HG02884 (cell line): ENCODE measurements around the gene GRN.
A peak's percentile ranks its signal among the peaks of the same experiment; 100 is the strongest.
"Not testable (repeated sequence)": the region's sequence is repeated elsewhere in the genome, so short reads cannot be mapped to it uniquely, and the experiment has no call there.

Source experiments
- ATAC-seq: cut with Tn5 transposase; IDR thresholded peaks from one replicate; pipeline ENCODE4 v1.9.1; 2021; ENCODE audit warnings: mild to moderate bottlenecking, moderate library complexity; ENCODE audit not compliant: unreplicated experiment

The GRN gene

DNA sequence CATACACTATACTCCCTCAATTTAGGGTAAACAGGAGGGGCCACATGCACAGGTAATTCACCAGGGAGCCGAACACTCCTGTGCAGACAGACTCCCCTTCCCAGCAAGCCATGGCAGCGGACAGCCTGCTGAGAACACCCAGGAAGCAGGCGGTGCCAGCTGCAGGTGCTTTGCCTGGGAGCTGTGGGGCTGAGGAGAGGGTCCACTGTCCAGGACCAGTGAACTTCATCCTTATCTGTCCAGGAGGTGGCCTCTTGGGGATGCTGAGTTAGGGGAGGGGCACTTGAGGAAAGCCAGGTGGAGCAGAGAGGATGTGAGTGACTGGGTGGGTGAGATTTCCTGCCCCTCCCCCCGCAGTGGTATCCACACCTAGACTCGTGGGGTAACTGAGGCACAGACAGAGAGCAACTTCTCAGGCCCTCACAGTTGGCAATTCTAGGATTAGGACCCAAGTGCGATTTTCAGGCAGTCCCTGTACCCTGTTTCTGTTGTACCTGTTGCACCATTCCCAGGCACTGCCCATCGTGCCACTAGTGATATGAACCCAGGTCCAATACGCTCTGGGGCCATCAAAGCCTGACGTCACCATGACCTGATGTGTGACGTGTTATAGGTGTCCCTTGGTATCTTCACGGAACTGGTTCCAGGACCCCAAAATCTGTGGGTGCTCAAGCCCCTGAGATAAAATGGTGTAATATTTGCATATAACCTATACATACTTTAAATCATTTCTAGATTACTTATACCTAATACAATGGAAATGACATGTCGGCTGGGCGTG lies 1.2 kb downstream of the GRN start:
- ATAC-seq = no peak

DNA sequence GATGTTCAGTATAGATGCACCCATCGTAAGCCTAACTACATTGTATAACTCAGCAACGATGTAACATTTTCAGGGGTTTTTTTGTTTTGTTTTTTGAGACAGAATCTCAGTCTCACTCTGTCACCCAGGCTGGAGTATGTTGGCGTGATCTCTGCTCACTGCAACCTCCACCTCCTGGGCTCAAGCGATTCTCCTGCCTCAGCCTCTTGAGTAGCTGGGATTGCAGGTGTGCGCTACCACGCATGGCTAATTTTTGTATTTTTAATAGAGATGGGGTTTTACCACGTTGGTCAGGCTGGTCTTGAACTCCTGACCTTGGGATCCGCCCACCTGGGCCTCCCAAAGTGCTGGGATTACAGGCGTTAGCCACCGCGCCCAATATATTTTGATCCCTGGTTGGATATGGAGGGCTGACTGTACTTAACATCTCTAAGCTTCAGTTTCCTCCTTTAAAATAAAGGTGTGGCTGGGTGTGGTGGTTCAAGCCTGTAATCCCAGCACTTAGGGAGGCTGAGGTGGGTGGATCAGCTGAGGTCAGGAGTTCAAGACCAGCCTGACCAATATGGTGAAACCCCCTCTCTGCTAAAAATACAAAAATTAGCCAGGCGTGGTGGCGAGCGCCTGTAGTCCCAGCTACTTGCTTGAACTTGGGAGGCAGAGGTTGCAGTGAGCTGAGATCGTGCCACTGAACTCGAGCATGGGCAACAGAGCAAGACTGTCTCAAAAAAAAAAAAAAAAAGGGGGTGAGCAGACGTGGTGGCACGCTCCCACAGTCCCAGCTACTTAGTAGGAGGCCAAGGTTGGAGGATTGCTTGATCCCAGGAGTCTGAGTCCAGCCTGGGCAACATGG lies 2.3 kb downstream of the GRN start:
- ATAC-seq = not testable (repeated sequence)

DNA sequence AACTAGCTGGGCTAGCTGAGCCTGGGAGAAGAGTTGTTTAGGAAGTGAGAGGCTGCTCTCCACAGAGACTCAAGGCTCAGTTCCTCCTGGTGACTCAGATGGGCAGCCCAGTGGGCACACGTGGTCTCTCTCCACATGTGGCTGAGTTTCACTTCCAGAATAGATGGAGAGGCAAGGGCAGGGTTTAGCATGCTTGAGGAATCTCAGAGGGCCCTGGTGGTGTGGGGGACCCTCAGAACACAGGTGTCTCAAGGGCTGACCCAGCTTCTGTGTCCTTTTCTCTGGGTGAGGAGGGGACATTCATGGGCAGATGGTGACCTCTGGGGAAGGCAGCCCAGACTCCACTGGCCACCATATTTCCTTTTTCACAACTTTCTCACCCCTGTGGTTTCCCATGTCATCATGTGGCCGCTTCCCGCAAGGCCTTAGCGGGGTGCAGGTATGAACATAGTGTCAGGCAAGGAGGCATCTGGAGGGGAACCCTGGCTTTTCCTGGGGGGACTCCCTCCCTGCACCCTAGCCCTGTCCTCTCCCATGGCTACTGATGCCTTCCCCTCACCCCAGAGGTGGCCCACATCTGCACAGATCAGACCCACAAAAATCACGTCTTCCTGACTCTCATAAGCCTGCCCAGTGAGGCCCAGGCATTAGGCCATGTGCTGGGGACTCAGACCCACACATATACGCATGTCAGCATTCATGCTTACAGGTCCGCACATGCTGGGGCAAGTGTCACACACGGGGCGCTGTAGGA lies 3.3 kb downstream of the GRN start:
- peak; percentile 36 for ATAC-seq

DNA sequence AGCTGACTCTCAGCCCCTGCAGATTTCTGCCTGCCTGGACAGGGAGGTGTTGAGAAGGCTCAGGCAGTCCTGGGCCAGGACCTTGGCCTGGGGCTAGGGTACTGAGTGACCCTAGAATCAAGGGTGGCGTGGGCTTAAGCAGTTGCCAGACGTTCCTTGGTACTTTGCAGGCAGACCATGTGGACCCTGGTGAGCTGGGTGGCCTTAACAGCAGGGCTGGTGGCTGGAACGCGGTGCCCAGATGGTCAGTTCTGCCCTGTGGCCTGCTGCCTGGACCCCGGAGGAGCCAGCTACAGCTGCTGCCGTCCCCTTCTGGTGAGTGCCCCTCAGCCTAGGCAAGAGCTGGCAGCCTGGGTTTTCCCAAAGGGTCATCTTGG lies 3.9 kb downstream of the GRN start:
- no peak for ATAC-seq

DNA sequence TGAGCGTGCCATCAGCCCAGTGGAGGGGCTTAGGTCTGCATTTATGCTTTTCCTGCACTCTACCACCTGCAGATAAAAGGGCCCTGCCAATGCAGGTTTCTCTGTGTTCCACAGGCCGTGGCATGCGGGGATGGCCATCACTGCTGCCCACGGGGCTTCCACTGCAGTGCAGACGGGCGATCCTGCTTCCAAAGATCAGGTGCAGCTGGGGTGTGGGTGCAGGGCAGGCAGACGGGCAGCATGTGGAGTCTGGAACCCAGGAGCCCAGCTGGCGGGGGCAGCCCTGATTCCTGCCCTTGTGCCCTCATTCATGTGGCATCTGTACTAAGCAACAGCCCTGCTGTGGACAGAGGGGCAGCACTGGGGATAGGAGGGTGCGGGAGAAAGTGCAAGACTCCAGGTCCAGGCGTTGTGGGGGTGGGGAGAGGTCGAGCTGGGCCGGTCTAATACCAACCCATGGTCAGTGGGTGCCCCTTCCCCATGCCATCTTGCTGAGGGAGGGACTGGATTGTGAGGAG lies 4.5 kb downstream of the GRN start:
- no peak for ATAC-seq

DNA sequence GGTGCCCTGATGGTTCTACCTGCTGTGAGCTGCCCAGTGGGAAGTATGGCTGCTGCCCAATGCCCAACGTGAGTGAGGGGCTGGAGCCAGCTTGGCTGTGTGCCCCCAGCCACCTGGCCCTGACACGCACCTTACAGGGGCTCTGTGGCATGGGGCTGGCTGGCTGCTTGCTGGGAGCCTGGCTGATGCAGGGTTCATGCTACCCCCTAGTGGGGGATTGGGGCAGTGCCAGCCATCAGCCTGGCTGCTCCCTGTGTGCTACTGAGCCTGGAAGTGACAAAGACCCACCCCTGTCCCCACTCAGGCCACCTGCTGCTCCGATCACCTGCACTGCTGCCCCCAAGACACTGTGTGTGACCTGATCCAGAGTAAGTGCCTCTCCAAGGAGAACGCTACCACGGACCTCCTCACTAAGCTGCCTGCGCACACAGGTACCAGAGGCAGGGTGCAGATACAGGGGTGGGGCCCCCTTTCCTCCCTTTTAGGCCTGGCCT lies 5.7 kb downstream of the GRN start:
- no peak for ATAC-seq

DNA sequence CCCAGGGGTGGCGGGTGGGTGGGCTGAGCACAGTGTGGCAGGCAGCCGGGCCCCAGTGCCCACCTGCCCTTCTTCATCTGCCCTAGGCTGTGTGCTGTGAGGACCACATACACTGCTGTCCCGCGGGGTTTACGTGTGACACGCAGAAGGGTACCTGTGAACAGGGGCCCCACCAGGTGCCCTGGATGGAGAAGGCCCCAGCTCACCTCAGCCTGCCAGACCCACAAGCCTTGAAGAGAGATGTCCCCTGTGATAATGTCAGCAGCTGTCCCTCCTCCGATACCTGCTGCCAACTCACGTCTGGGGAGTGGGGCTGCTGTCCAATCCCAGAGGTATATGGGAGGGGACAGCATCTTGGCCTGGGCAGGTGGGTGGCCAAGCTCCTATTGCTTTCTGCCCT lies 6.4 kb downstream of the GRN start:
- ATAC-seq = no peak

DNA sequence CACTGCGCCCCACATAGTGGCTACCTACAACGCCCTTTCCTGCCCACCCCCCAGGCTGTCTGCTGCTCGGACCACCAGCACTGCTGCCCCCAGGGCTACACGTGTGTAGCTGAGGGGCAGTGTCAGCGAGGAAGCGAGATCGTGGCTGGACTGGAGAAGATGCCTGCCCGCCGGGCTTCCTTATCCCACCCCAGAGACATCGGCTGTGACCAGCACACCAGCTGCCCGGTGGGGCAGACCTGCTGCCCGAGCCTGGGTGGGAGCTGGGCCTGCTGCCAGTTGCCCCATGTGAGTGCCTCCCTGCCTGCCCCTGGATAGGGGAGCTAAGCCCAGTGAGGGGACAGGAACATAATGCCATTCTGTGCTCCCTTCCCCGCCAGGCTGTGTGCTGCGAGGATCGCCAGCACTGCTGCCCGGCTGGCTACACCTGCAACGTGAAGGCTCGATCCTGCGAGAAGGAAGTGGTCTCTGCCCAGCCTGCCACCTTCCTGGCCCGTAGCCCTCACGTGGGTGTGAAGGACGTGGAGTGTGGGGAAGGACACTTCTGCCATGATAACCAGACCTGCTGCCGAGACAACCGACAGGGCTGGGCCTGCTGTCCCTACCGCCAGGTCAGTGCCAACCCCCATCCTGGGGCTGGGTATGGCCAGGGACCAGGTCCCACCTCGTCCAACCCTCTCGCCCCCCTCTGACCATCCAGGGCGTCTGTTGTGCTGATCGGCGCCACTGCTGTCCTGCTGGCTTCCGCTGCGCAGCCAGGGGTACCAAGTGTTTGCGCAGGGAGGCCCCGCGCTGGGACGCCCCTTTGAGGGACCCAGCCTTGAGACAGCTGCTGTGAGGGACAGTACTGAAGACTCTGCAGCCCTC lies 7.1 kb downstream of the GRN start:
- no peak for ATAC-seq

DNA sequence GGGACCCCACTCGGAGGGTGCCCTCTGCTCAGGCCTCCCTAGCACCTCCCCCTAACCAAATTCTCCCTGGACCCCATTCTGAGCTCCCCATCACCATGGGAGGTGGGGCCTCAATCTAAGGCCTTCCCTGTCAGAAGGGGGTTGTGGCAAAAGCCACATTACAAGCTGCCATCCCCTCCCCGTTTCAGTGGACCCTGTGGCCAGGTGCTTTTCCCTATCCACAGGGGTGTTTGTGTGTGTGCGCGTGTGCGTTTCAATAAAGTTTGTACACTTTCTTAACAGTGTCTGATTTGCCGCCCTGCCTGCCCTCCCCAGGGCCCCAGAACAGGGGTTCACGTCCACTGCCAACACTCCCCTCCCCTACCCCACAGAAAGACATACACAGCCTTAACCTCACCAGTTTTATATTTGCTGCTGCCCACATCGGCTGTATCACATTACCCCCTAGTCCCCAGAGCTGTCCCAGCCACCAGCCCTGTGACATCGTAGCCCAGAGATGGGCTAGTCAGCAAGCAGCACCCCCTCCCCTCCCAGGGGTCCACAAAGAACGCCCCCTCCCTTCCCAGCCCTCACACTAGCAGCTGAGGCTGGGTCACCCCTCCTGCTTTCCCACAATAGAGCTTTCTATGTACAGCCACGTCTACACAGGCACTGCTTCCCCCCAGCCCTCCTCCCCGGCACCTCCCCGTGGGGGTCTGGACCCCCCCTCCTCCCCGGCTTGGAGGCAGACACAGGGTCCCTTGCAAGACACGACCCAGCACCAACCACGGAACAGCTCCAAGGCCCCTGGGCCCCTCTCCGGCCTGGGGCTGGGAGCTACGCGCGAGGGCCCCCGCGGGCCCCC lies 7.9 kb downstream of the GRN start:
- no peak for ATAC-seq

DNA sequence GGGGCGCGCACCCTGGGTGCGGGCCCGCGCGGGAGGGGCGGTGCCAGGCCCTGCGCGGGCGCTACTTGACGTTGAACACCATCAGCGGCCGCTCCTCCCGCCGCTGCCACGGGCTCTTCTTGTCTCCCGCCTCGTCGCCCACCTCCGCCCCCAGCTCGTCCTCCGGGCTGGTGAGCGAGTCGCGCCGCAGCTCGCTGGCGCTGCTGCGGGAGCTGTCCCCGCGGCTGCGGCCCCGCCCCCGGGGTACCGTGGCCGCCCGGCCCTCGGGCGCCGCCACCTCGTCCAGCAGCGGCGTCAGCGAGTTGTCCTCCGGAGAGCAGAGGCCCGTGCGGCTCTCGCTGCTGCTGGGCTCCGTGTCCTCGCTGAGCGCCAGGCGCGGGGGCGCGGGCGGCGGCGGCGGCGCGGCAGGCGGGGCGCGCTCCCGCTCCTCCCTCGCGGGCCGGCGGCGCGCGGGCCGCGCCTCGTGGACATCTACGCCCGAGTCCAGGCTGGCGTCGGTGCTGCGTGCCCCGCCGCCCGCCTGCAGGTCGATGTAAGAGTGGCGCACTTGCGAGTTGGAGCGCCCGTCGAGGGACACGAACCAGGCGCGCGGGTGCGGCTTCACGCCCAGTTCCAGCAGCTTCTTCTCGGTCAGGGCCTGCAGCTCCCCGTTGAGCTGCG lies 8.7 kb downstream of the GRN start:
- no peak for ATAC-seq

DNA sequence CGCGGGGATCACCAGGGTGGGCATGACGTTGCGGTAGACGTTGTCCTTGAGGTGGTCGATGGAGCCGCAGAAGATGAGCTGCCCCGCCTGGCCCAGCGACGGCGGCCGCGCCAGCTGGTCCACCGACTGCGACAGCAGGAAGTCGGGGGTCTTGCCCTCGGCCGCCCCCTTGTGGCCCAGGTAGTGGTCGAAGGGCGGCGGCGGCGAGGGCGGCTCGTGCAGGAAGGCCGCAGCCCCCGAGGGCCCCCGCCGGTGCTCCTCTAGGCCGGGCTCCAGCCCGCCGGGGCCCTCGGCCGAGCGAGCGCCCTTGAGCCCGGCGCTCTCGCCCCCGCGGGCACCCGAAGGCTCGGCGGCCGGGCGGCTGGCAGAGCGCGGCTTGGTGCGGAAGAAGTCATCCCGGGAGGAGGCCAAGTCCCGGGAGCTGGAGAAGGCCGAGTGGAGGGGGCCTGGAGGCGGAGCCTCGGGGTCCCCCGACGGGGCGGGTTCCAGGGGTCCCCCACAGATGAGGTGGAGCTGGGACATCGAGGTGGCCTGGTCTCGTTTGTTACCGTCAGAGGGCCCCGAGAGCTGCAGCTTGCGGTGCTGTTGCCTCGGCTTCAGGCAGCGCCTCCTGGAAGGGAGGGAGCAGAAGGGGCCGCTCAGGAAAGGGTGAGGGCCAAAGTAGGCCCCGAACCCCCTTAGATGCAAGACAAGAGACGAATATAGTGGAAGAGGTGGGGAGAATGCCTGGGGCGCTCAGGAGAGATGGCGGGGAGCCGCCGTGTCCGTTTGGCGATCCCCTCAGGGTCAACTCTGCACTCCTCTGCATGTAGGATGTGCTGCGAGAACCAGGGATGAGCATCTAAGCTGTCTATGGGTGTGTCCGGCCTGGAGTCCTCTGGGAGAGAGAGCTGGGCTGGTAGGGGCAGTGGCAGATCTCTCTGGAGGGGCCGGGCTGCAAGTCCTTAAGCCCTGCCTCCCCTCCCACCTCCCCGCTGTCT lies 9.8 kb downstream of the GRN start:
- no peak for ATAC-seq

DNA sequence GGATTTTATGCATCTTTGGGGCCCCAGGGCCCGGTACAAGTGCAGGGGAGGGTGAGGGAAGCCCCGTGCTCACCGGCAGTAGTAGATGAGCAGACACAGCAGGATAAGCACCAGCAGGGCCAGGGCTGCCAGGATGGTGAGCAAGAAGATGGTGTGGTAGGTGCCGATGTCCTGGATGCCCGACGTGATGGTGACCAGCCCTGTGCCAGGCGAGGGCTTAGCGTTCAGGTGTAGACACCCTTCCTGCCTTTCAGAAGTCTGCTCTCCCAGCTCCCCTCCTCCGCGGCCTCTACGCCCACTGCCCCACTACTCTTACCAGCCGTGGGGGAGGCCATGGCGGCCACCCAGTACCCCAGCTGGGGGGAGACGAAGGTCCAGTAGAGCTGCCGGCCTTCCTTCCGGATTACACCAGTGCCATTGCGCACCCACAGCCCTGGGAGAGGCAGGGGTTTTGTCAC lies 10.6 kb downstream of the GRN start:
- ATAC-seq = no peak

DNA sequence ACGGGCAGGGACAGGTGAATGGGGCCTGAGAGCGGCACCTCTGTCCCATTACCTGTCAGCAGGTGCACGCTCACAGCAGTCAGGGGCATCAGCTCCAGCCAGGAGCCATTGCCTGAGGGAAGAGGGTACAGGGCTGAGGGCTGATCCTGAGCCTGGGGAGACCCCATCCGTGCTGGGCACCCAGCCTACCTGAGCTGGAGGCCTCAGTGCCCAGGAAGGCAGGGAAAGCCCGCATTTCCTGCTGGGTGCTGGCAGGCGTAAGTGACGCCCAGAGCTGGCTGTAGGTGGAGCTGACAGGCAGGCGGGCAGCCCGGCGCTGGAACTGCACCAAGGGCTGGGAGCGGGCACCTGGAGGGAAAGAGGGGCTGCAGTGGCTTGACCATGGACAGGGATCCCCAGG lies 11.1 kb downstream of the GRN start:
- ATAC-seq = no peak

DNA sequence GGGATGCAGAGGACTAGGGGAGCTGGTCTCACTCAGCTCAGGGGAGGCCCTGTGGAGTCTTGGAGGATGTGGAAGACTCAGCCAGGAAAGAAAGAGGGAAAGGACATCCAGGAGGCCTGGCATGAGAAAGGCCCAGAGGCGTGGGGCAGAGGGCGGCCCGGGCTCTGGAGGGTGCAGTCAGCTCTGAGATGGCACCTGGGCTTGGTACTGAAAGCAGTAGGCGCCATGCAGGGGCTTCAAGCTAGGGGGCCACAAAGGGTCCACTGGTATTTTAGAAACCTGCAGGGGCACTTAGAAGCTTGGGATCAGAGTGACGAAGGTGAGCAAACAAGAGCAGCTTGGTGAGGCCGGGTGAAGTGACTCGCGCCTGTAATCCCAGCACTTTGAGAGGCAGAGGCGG lies 13.0 kb downstream of the GRN start:
- no peak for ATAC-seq

DNA sequence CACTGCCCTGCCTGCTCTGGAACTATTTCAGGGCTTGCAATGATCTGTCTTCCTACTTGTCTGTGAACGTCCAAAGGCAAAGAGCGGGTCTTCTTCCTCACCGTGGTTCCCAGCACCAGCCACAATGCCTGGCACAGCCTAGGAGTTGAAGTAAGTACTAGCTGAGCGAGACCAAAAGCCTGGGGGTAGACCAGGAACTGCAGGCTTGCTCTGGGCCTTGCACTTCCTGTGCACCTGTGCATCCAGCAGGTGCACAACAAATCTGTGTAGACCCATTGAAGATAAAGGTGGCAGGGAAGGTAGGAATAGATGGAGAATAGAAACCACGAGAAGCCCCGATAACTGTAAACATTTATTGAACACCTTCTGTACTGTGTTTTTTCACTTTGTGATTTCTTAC lies 13.9 kb downstream of the GRN start:
- ATAC-seq = no peak

DNA sequence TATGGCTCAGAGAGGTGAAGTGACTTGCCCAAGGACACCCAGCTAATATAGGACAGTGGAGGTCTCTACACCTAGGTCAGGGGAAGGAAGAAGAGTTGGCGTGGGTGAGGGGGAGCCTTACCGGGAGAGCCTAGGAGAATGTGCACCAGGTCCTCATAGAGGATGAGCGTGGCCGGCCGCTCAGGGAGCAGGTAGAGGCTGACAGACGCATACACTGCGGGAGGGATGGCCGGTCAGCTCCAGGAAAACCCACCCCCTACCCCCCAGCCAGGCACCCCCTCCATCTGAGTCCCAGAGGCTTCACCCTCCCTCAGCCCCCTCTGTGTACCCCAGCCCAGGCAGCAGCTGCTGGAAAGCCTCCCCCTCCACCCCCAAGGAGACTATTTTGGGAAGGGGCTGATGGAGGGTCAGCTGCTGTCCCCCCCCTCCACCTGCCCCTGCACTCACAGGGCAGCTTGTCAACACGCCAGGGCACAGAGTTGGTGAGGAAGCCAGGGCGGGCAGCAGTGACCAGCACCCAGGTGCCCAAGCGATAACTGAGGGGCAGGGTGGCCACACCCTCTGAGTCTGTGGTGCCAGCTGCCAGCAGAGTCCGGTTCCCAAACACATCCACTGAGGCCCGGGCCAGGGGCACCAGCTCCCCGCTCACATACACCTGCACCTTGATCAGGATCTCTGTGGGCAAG lies 14.5 kb downstream of the GRN start:
- no peak for ATAC-seq

DNA sequence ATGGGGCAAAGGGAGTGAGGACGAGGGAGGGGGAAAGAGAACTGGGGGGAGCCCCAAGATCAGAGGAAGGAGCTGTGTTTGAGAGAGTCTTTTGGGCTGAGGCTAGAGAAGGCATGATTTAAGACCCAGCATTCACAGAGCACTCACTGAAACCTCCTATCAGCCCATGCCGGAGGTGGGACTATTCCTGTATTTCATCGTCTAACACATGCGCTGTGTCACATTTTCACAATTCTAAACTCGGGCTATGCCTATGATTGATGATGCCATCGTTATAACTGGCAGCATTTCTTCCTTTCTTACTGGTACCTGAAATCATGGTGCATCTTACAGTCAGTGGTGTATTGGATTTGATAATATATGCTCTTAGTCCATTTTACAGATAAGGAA lies 15.0 kb downstream of the GRN start:
- ATAC-seq = no peak
